Keratinocyte (primary cell): Measurements from ENCODE around the gene RC3H2. TPM values are rescaled to one million over a fixed set of nuclear protein-coding genes. Genes with fewer than 3 reads are reported as not detected.
"Not testable (repeated sequence)": the region's sequence is repeated elsewhere in the genome, so short reads cannot be mapped to it uniquely, and the experiment has no call there.

Experiments used
- DNase-seq: peaks from one replicate; pipeline ENCODE4 v3.0.0-alpha.2; 2011; ENCODE audit warnings: low read depth, missing footprints, low spot score
- FAIRE-seq: peaks from 2 replicates; lab custom pipeline; 2011; peaks lifted over from hg19 to GRCh38; lab: Jason Lieb, UNC
- H2AFZ ChIP-seq: 2 replicates; pipeline ENCODE4 v1.6.0; 2012; ENCODE audit warnings: low read length, control low read depth, inconsistent platforms; ENCODE audit not compliant: control insufficient read depth
- H3K27ac ChIP-seq: 2 replicates; pipeline ENCODE4 v1.5.1; 2011; ENCODE audit warnings: low read length; ENCODE audit not compliant: control insufficient read depth, insufficient read depth
- H3K27me3 ChIP-seq: 3 replicates; pipeline ENCODE4 v1.6.0; 2011; ENCODE audit warnings: low read length; ENCODE audit not compliant: control insufficient read depth, insufficient read depth; ENCODE audit errors: extremely low read depth
- H3K36me3 ChIP-seq, 2 experiments: 2 replicates in 1 of 2; 3 replicates in 1 of 2; pipeline ENCODE4 v1.5.1; 2011; ENCODE audit warnings: low read length in 2 of 2, mild to moderate bottlenecking in 1 of 2; ENCODE audit not compliant: control insufficient read depth in 2 of 2, insufficient read depth in 2 of 2; ENCODE audit errors: extremely low read depth in 1 of 2
- H3K4me1 ChIP-seq: 3 replicates; pipeline ENCODE4 v1.5.1; 2011; ENCODE audit warnings: low read length; ENCODE audit not compliant: control insufficient read depth, insufficient read depth; ENCODE audit errors: extremely low read depth
- H3K4me2 ChIP-seq: 3 replicates; pipeline ENCODE4 v1.6.0; 2011; ENCODE audit warnings: low read depth, low read length; ENCODE audit not compliant: control insufficient read depth, insufficient read depth; ENCODE audit errors: extremely low read depth
- H3K4me3 ChIP-seq, 3 experiments: fragments of 200-600 bp in 1 of 3; sonication (generic) in 1 of 3; 2 replicates in 2 of 3; 3 replicates in 1 of 3; pipeline ENCODE4 v1.5.1; 2011 to 2016; ENCODE audit warnings: low read length in 3 of 3, mild to moderate bottlenecking in 3 of 3, control low read depth in 2 of 3, inconsistent platforms in 1 of 3, low read depth in 1 of 3, mixed read lengths in 1 of 3, mixed run types in 1 of 3, moderate library complexity in 1 of 3; ENCODE audit not compliant: control insufficient read depth in 2 of 3, insufficient read depth in 2 of 3; ENCODE audit errors: extremely low read depth in 1 of 3
- H3K79me2 ChIP-seq: 2 replicates; pipeline ENCODE4 v1.6.0; 2012; ENCODE audit warnings: low read length; ENCODE audit not compliant: control insufficient read depth, insufficient read depth
- H3K9ac ChIP-seq: 3 replicates; pipeline ENCODE4 v1.6.0; 2011; ENCODE audit warnings: low read length; ENCODE audit not compliant: control insufficient read depth, insufficient read depth; ENCODE audit errors: extremely low read depth
- H3K9me1 ChIP-seq: 3 replicates; pipeline ENCODE4 v1.6.0; 2011; ENCODE audit warnings: low read length; ENCODE audit not compliant: control insufficient read depth, insufficient read depth; ENCODE audit errors: extremely low read depth
- H3K9me3 ChIP-seq: 2 replicates; pipeline ENCODE4 v1.5.1; 2012; ENCODE audit warnings: low read depth, low read length; ENCODE audit not compliant: control insufficient read depth
- H4K20me1 ChIP-seq: 3 replicates; pipeline ENCODE4 v1.6.0; 2011; ENCODE audit warnings: low read length; ENCODE audit not compliant: control insufficient read depth, insufficient read depth; ENCODE audit errors: extremely low read depth
- CTCF ChIP-seq, 3 experiments: IDR thresholded peaks in 1 of 3; conservative IDR thresholded peaks in 1 of 3; optimal IDR thresholded peaks in 1 of 3; 2 replicates in 2 of 3; 3 replicates in 1 of 3; pipeline versions ENCODE3 to v1.5.1; 2011; ENCODE audit warnings: low read length in 3 of 3, mild to moderate bottlenecking in 3 of 3, moderate library complexity in 2 of 3, control low read depth in 1 of 3, inconsistent platforms in 1 of 3; ENCODE audit not compliant: insufficient read depth in 2 of 3; ENCODE audit errors: extremely low read depth in 1 of 3
- EZH2 ChIP-seq: IDR thresholded peaks from one replicate; pipeline ENCODE4 v1.6.1; 2012; ENCODE audit warnings: inconsistent platforms, mild to moderate bottlenecking, low read length, moderate library complexity
- dilution Hi-C: fragments of 300-500 bp; cut with MboI; formaldehyde crosslinking; loops from one replicate; pipeline ENCODE4 v1.7.0; 2020; ENCODE audit warnings: low sequenced_read_pairs; ENCODE audit not compliant: extremely low pct_ligation_motif_present
- polyA plus RNA-seq, 5 experiments: library from polyadenylated mRNA; depleted of rRNA in 3 of 5; stranded (reverse) in 3 of 5; stranded (forward) in 1 of 5; unstranded in 1 of 5; fragments of >200 nt; gene quantifications; 1 replicate in 1 of 5; 2 replicates in 3 of 5; 3 replicates in 1 of 5; pipeline versions ENCODE4 v1.2.1 to v1.2.3, GENCODE V29; 2011 to 2012; ENCODE audit warnings: missing spikeins in 2 of 5, low read depth in 1 of 5, low replicate concordance in 1 of 5

Gene RC3H2
- polyA plus RNA-seq, 1 donor (not counting 4 experiments of a cell fraction or from before 2014, with no cell fraction given), result 34.2 TPM

GRCh38 chr9:122837266-122837850, 67.8 kb downstream of the RC3H2 start:
- DNase-seq, result no peak
- dilution Hi-C loops, result no loop called here
- H3K4me2 ChIP-seq, result no peak overlapping the region
- H3K36me3 ChIP-seq, result no peaks in the 10 kb centered on the region
- no peaks in the 10 kb centered on the region for H3K27me3 ChIP-seq
- no peak overlapping the region for H2AFZ ChIP-seq
- H3K4me1 ChIP-seq, result no peaks in the 10 kb centered on the region
- TF ChIP-seq CTCF (optimal IDR thresholded peaks at IDR 0.05 in 1 of 3, IDR thresholded peaks at IDR 0.05 in 1 of 3, conservative IDR thresholded peaks at IDR 0.05 in 1 of 3; ENCODE audit: extremely low read depth in 1 of 3, insufficient read depth in 2 of 3, low read length in 3 of 3) (no peak), EZH2 (no peak)
- no peak overlapping the region for H3K27ac ChIP-seq
- H3K9ac ChIP-seq, result no peak overlapping the region
- no peaks in the 10 kb centered on the region for H4K20me1 ChIP-seq
- H3K4me3 ChIP-seq, result no peak overlapping the region
- no peaks in the 10 kb centered on the region for H3K9me1 ChIP-seq
- no peak for FAIRE-seq
- H3K79me2 ChIP-seq, result no peaks in the 10 kb centered on the region
- H3K9me3 ChIP-seq, result no peaks in the 10 kb centered on the region

- dilution Hi-C loops, result no loop called here
- Histone ChIP-seq H4K20me1 (no peaks in the 10 kb centered on the region), H3K9me1 (no peaks in the 10 kb centered on the region), H3K9ac (no peak overlapping the region), H3K4me1 (no peaks in the 10 kb centered on the region), H3K4me3 (no peak overlapping the region), H3K27ac (no peak overlapping the region), H3K27me3 (no peaks in the 10 kb centered on the region), H3K79me2 (no peaks in the 10 kb centered on the region), H3K36me3 (no peaks in the 10 kb centered on the region), H3K9me3 (no peaks in the 10 kb centered on the region), H2AFZ (no peak overlapping the region), H3K4me2 (no peak overlapping the region)
- no peak for FAIRE-seq
- DNase-seq, result no peak
- no peak for TF ChIP-seq EZH2
Observed at GRCh38 chr9:122835313-122835731, 69.8 kb downstream of the RC3H2 start.

GRCh38 chr9:122832194-122832593, 73.0 kb downstream of the RC3H2 start:
- Histone ChIP-seq H2AFZ (no peak overlapping the region), H3K9me1 (no peaks in the 10 kb centered on the region), H3K4me1 (peaks cover 4% of the 10 kb centered on the region), H3K9ac (no peak overlapping the region), H3K36me3 (no peaks in the 10 kb centered on the region), H3K79me2 (peaks cover 7% of the 10 kb centered on the region), H3K27me3 (no peaks in the 10 kb centered on the region), H3K27ac (no peak overlapping the region), H4K20me1 (no peaks in the 10 kb centered on the region), H3K4me2 (no peak overlapping the region), H3K9me3 (no peaks in the 10 kb centered on the region), H3K4me3 (no peak overlapping the region)
- TF ChIP-seq EZH2, result no peak
- no peak for TF ChIP-seq CTCF (optimal IDR thresholded peaks at IDR 0.05 in 1 of 3, IDR thresholded peaks at IDR 0.05 in 1 of 3, conservative IDR thresholded peaks at IDR 0.05 in 1 of 3; ENCODE audit: extremely low read depth in 1 of 3, insufficient read depth in 2 of 3, low read length in 3 of 3)
- dilution Hi-C loops, result no loop called here
- no peak for DNase-seq
- FAIRE-seq, result no peak

GRCh38 chr9:122828965-122829284, 76.2 kb downstream of the RC3H2 start:
- dilution Hi-C loops, DNase-seq, H3K9me1 ChIP-seq, H3K36me3 ChIP-seq, H3K27me3 ChIP-seq, H4K20me1 ChIP-seq, H3K4me1 ChIP-seq, H3K27ac ChIP-seq, FAIRE-seq, H3K9me3 ChIP-seq: not testable (repeated sequence)
- H3K9ac ChIP-seq, result peak overlapping the region; percentile 89
- H3K79me2 ChIP-seq, result peaks cover 23% of the 10 kb centered on the region
- peak overlapping the region; percentile 72 to 99 (median 98) for H3K4me3 ChIP-seq
- H3K4me2 ChIP-seq, result peak overlapping the region; percentile 98
- H2AFZ ChIP-seq, result peak overlapping the region; percentile 72
